Right lobe of liver (tissue), 4 donors: ENCODE results near the gene ZMAT3.
"Not testable (repeated sequence)": the region's sequence is repeated elsewhere in the genome, so short reads cannot be mapped to it uniquely, and the experiment has no call there.

ENCODE experiments used
- POLR2A ChIP-seq: fragments of 450-650 bp; IDR thresholded peaks from one replicate; pipeline ENCODE4 v1.6.1; 2017; ENCODE audit warnings: antibody characterized with exemption, mild to moderate bottlenecking
- TF ChIP-seq, protein P1 (sequence below), 4 donors: fragments of 200-600 bp in 3 of 4; fragments of 450-650 bp in 1 of 4; IDR thresholded peaks; one replicate each; pipeline versions ENCODE4 v1.5.1 to v1.8.0; 2016 to 2022; ENCODE audit warnings: antibody characterized with exemption in 4 of 4, mild to moderate bottlenecking in 2 of 4
- donor health status: DM: no; HTN: no; CAD: no.
- donor health status: DM: no; HTN: no; CAD: no.
- donor health status: DM: no; HTN: yes; CAD: no.

GRCh38 chr3:179054565-179054964 is 17.0 kb downstream of the ZMAT3 start:
- TF ChIP-seq, protein P1, sequence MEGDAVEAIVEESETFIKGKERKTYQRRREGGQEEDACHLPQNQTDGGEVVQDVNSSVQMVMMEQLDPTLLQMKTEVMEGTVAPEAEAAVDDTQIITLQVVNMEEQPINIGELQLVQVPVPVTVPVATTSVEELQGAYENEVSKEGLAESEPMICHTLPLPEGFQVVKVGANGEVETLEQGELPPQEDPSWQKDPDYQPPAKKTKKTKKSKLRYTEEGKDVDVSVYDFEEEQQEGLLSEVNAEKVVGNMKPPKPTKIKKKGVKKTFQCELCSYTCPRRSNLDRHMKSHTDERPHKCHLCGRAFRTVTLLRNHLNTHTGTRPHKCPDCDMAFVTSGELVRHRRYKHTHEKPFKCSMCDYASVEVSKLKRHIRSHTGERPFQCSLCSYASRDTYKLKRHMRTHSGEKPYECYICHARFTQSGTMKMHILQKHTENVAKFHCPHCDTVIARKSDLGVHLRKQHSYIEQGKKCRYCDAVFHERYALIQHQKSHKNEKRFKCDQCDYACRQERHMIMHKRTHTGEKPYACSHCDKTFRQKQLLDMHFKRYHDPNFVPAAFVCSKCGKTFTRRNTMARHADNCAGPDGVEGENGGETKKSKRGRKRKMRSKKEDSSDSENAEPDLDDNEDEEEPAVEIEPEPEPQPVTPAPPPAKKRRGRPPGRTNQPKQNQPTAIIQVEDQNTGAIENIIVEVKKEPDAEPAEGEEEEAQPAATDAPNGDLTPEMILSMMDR (IDR thresholded peaks at IDR 0.05) = not testable (repeated sequence)
- not testable (repeated sequence) for TF ChIP-seq POLR2A
